ENCODE measurements around the gene RIMKLA. TPM values are rescaled to one million over a fixed set of nuclear protein-coding genes. Genes with fewer than 3 reads are reported as not detected.

Gene RIMKLA
- total and polyA plus RNA-seq, 9 donors, result 0.02 to 0.27 (median 0.14) TPM; not detected in 1

GRCh38 chr1:42462828-42463763 is 82.5 kb downstream of the RIMKLA start, which contains the start of gene CCDC30:
TSS of gene CCDC30 (plus strand) at chr1:42463286. CDS start at chr1:42480552, 17,266 bp downstream.
- peak within 1 kb of the TSS; percentile 56 for H3K4me3 ChIP-seq
- DNase-seq, result peak; percentile 92 to 96 (median 95)
- WGBS, 3 donors, result 0 to 1% (median 0%) methylated on average over 57 to 59 of the region's 59 CpGs
- no peak for TF ChIP-seq POLR2A (IDR thresholded peaks at IDR 0.05)
- TF ChIP-seq CTCF (IDR thresholded peaks at IDR 0.05), result no peak
- TF ChIP-seq EP300 (IDR thresholded peaks at IDR 0.05), result no peak
- peaks cover 5% of the 10 kb centered on the region for H3K4me1 ChIP-seq (ENCODE audit: insufficient read depth)
- no peaks in the 10 kb centered on the region for H3K36me3 ChIP-seq
- no peaks in the 10 kb centered on the region for H3K9me3 ChIP-seq
- H3K27ac ChIP-seq, result no peak within 1 kb of the TSS
- intact Hi-C loops (cut with DNase I), result no loop called here
- H3K27me3 ChIP-seq, result no peaks in the 10 kb centered on the region

DNA sequence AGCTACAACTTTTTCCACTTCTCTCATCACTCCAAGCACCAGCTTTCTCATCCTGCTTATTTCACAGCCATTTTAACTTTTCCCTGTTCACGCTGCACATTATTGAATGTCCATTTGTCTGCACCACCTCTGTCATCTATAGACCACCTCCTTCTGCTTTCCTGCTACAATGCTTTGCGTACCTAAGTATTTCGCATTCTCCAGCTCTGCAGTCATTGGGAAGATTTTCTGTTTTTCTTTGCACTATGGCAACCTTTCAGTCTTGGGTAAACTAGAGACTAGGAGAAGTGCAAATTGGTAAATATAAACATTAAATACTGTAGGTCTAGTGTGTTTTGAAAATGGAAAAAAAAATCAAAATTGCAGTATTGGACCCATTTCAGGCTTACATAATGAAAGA is 83.3 kb downstream of the RIMKLA start:
- no peaks in the 10 kb centered on the region for H3K27me3 ChIP-seq
- intact Hi-C loops (cut with DNase I), result no loop called here
- peak overlapping the region; percentile 56 for H3K4me3 ChIP-seq
- H3K27ac ChIP-seq, result no peak overlapping the region
- peaks cover 5% of the 10 kb centered on the region for H3K4me1 ChIP-seq (ENCODE audit: insufficient read depth)
- TF ChIP-seq CTCF (IDR thresholded peaks at IDR 0.05) (no peak), EP300 (IDR thresholded peaks at IDR 0.05) (no peak), POLR2A (IDR thresholded peaks at IDR 0.05) (no peak)
- DNase-seq, result no peak
- 68 to 80% (median 69%) methylated on average over 3 of the region's 3 CpGs for WGBS, 3 donors
- no peaks in the 10 kb centered on the region for H3K36me3 ChIP-seq
- H3K9me3 ChIP-seq, result no peaks in the 10 kb centered on the region

DNA sequence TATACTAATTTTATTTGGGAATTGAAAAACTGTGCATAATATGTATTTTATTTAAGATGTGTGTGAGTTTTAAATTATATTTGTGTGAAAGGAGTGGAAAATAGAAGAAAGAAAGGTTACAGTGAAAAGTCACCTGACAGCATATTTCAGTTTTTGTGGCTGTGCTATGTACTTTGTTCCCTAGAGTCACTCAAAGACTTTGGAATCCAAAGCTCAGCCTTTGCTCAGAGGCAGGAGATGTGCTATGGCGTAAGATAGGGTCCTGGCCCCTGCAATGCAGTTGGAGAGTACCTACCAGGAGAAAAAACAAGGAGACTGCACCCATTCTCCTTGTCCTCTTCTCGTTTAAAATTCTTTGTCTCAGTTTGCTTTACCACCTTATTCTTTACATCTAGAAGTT is 85.4 kb downstream of the RIMKLA start:
- Histone ChIP-seq H3K27me3 (no peaks in the 10 kb centered on the region), H3K9me3 (no peaks in the 10 kb centered on the region), H3K4me1 (ENCODE audit: insufficient read depth) (peaks cover 5% of the 10 kb centered on the region), H3K27ac (no peak overlapping the region), H3K36me3 (no peaks in the 10 kb centered on the region), H3K4me3 (no peak overlapping the region)
- no peak for DNase-seq
- no peak for TF ChIP-seq CTCF (IDR thresholded peaks at IDR 0.05)
- no peak for TF ChIP-seq EP300 (IDR thresholded peaks at IDR 0.05)
- no peak for TF ChIP-seq POLR2A (IDR thresholded peaks at IDR 0.05)
- WGBS, 3 donors, result 87 to 88% (median 87%) methylated on average over 2 of the region's 2 CpGs
- intact Hi-C loops (cut with DNase I), result no loop called here

- no peak for TF ChIP-seq POLR2A (IDR thresholded peaks at IDR 0.05)
- no peak for TF ChIP-seq EP300 (IDR thresholded peaks at IDR 0.05)
- no peak for TF ChIP-seq CTCF (IDR thresholded peaks at IDR 0.05)
- intact Hi-C loops (cut with DNase I), result no loop called here
- DNase-seq, result no peak
- no peaks in the 10 kb centered on the region for H3K36me3 ChIP-seq
- H3K27me3 ChIP-seq, result no peaks in the 10 kb centered on the region
- H3K4me1 ChIP-seq (ENCODE audit: insufficient read depth), result no peaks in the 10 kb centered on the region
- H3K9me3 ChIP-seq, result no peaks in the 10 kb centered on the region
- 94 to 99% (median 97%) methylated on average over 2 of the region's 2 CpGs for whole genome bisulfite sequencing, 3 donors
- H3K4me3 ChIP-seq, result no peak overlapping the region
- H3K27ac ChIP-seq, result no peak overlapping the region
Measured at GRCh38 chr1:42469727-42470126, 89.1 kb downstream of the RIMKLA start.

Other genes starting within 250 kb of the RIMKLA start
- gene GUCA2B, start 227.4 kb upstream of the RIMKLA start, total RNA-seq, result not detected
- not detected for gene GUCA2B, start 227.4 kb upstream of the RIMKLA start, polyA plus RNA-seq
- 1 to 10 TPM in 1 of 7 donors, not detected in 6; 7.7 TPM for gene GUCA2A, start 216.0 kb upstream of the RIMKLA start, total RNA-seq
- gene GUCA2A, start 216.0 kb upstream of the RIMKLA start, polyA plus RNA-seq, result not detected
- 10 to 100 TPM; 36.4 to 59.0 (median 49.4) TPM for gene FOXJ3, start 45.6 kb upstream of the RIMKLA start, total RNA-seq
- gene FOXJ3, start 45.6 kb upstream of the RIMKLA start, polyA plus RNA-seq, result 10 to 100 TPM; 18.7 to 52.3 TPM
- 10 to 100 TPM in 1 of 7 donors, 1 to 10 TPM in 5, under 1 TPM in 1; 0.72 to 11.5 (median 2.3) TPM for gene ZMYND12, start 75.2 kb downstream of the RIMKLA start, total RNA-seq
- gene ZMYND12, start 75.2 kb downstream of the RIMKLA start, polyA plus RNA-seq, result 1 to 10 TPM; 3.7 to 4.8 TPM
- gene PPCS, start 75.8 kb downstream of the RIMKLA start, total RNA-seq, result 10 to 100 TPM; 33.3 to 59.1 (median 50.6) TPM
- gene PPCS, start 75.8 kb downstream of the RIMKLA start, polyA plus RNA-seq, result 10 to 100 TPM; 65.9 to 89.0 TPM
- 10 to 100 TPM in 1 of 7 donors, 1 to 10 TPM in 6; 5.2 to 11.7 (median 7.2) TPM for gene CCDC30, start 82.5 kb downstream of the RIMKLA start, total RNA-seq
- 1 to 10 TPM; 3.8 to 4.3 TPM for gene CCDC30, start 82.5 kb downstream of the RIMKLA start, polyA plus RNA-seq